Smooth muscle cell (in vitro differentiated cells): ENCODE results near the gene TOP3A. TPM values are rescaled to one million over a fixed set of nuclear protein-coding genes. Genes with fewer than 3 reads are reported as not detected.

ENCODE experiments used
- DNase-seq: peaks from one replicate; lab custom pipeline; 2025; ENCODE audit not compliant: unreplicated experiment; lab: John Stamatoyannopoulos, UW
- H2AFZ ChIP-seq: fragments of 200-600 bp; sonication (generic); 2 replicates; pipeline ENCODE4 v1.6.0; 2016; ENCODE audit warnings: antibody characterized with exemption, low read depth, mild to moderate bottlenecking
- H3F3A ChIP-seq: fragments of 200-600 bp; sonication (generic); 2 replicates; pipeline ENCODE4 v1.6.0; 2017; ENCODE audit warnings: antibody characterized with exemption, low read depth
- H3K27ac ChIP-seq: fragments of 200-600 bp; sonication (generic); 2 replicates; pipeline ENCODE4 v1.5.1; 2016; ENCODE audit warnings: low read depth, mild to moderate bottlenecking
- H3K27me3 ChIP-seq: fragments of 200-600 bp; sonication (generic); 2 replicates; pipeline ENCODE4 v1.6.1; 2016; ENCODE audit warnings: low read depth, mild to moderate bottlenecking
- H3K36me3 ChIP-seq: fragments of 200-600 bp; sonication (generic); 2 replicates; pipeline ENCODE4 v1.5.1; 2016; ENCODE audit warnings: low read depth
- H3K4me1 ChIP-seq: fragments of 200-600 bp; sonication (generic); 2 replicates; pipeline ENCODE4 v1.5.1; 2016; ENCODE audit warnings: low read depth
- H3K4me2 ChIP-seq: fragments of 200-600 bp; sonication (generic); 2 replicates; pipeline ENCODE4 v1.6.0; 2016; ENCODE audit warnings: mild to moderate bottlenecking
- H3K4me3 ChIP-seq: fragments of 200-600 bp; sonication (generic); 2 replicates; pipeline ENCODE4 v1.5.1; 2016; ENCODE audit warnings: mild to moderate bottlenecking
- H3K79me2 ChIP-seq: fragments of 200-600 bp; sonication (generic); 2 replicates; pipeline ENCODE4 v1.6.0; 2016; ENCODE audit warnings: low read depth, mild to moderate bottlenecking
- H3K9ac ChIP-seq: fragments of 200-600 bp; sonication (generic); 2 replicates; pipeline ENCODE4 v1.6.0; 2016; ENCODE audit warnings: low read depth
- H3K9me3 ChIP-seq: fragments of 200-600 bp; sonication (generic); replicated peaks from 2 replicates; pipeline ENCODE4 v1.5.1; 2016; ENCODE audit warnings: low read depth
- H4K20me1 ChIP-seq: fragments of 200-600 bp; sonication (generic); 2 replicates; pipeline ENCODE4 v1.6.0; 2016; ENCODE audit warnings: low read depth
- CTCF ChIP-seq: fragments of 200-600 bp; sonication (generic); IDR thresholded peaks from 2 replicates; pipeline ENCODE4 v1.5.1; 2017; ENCODE audit warnings: borderline replicate concordance, mild to moderate bottlenecking, antibody characterized with exemption; ENCODE audit not compliant: insufficient read depth, poor library complexity, severe bottlenecking
- WGBS: methylation state at CpG from one replicate; pipeline ENCODE4 v1.1.7; 2016; ENCODE audit warnings: low lambda C conversion rate; 5-methylcytosine and 5-hydroxymethylcytosine counted together
- polyA plus RNA-seq: library from polyadenylated mRNA; unstranded; fragments of >200 nt; fragmentation: Nextera tagmentation; extraction: Ambion mirVana; gene quantifications from 2 replicates; pipeline ENCODE4 v1.2.1, GENCODE V29; 2016
- total RNA-seq: library from RNA; depleted of rRNA; stranded (reverse); fragments of >200 nt; gene quantifications from 2 replicates; pipeline ENCODE4 v1.2.3, GENCODE V29; 2014

TOP3A gene
- total and polyA plus RNA-seq, 2 experiments from 2014 or later: 14.6 to 40.9 TPM

- Histone ChIP-seq H4K20me1 (peaks cover 78% of the 10 kb centered on the region), H3K36me3 (no peaks in the 10 kb centered on the region), H3K27ac (no peak overlapping the region), H3K9me3 (no peaks in the 10 kb centered on the region), H3K4me2 (no peak overlapping the region), H3K4me1 (peaks cover 32% of the 10 kb centered on the region), H3K79me2 (peaks cover 54% of the 10 kb centered on the region), H3F3A (no peaks in the 10 kb centered on the region), H2AFZ (no peak overlapping the region), H3K27me3 (no peaks in the 10 kb centered on the region), H3K4me3 (no peak overlapping the region), H3K9ac (no peak overlapping the region)
- no peak for DNase-seq
- 70% methylated on average over 8 of the region's 9 CpGs for WGBS
- no peak for TF ChIP-seq CTCF
Measured at GRCh38 chr17:18231164-18231563, 83.6 kb downstream of the TOP3A start.

GRCh38 chr17:18230288-18231141 is 84.3 kb downstream of the TOP3A start:
- Histone ChIP-seq H3F3A (no peaks in the 10 kb centered on the region), H3K36me3 (no peaks in the 10 kb centered on the region), H4K20me1 (peaks cover 78% of the 10 kb centered on the region), H3K27ac (no peak overlapping the region), H3K9ac (no peak overlapping the region), H3K4me1 (peaks cover 32% of the 10 kb centered on the region), H3K27me3 (no peaks in the 10 kb centered on the region), H3K79me2 (peaks cover 59% of the 10 kb centered on the region), H3K4me2 (no peak overlapping the region), H3K4me3 (no peak overlapping the region), H3K9me3 (no peaks in the 10 kb centered on the region), H2AFZ (no peak overlapping the region)
- no peak for DNase-seq
- no peak for TF ChIP-seq CTCF
- WGBS: 93% methylated on average over 11 of the region's 14 CpGs

GRCh38 chr17:18229771-18230170 is 85.0 kb downstream of the TOP3A start:
- WGBS: 97% methylated on average over 7 of the region's 7 CpGs
- Histone ChIP-seq H3K4me3 (no peak overlapping the region), H3K79me2 (peaks cover 59% of the 10 kb centered on the region), H3K27me3 (no peaks in the 10 kb centered on the region), H4K20me1 (peaks cover 78% of the 10 kb centered on the region), H3K4me2 (no peak overlapping the region), H2AFZ (no peak overlapping the region), H3K9me3 (no peaks in the 10 kb centered on the region), H3F3A (no peaks in the 10 kb centered on the region), H3K36me3 (no peaks in the 10 kb centered on the region), H3K9ac (no peak overlapping the region), H3K4me1 (peaks cover 32% of the 10 kb centered on the region), H3K27ac (no peak overlapping the region)
- DNase-seq: no peak
- TF ChIP-seq CTCF: no peak

- no peaks in the 10 kb centered on the region for H3F3A ChIP-seq
- no peaks in the 10 kb centered on the region for H3K27me3 ChIP-seq
- H3K4me1 ChIP-seq: peaks cover 35% of the 10 kb centered on the region
- no peaks in the 10 kb centered on the region for H3K36me3 ChIP-seq
- H4K20me1 ChIP-seq: peaks cover 78% of the 10 kb centered on the region
- H3K4me2 ChIP-seq: no peak overlapping the region
- no peak overlapping the region for H3K9ac ChIP-seq
- no peak overlapping the region for H3K4me3 ChIP-seq
- no peak overlapping the region for H3K27ac ChIP-seq
- no peak for DNase-seq
- TF ChIP-seq CTCF: no peak
- no peaks in the 10 kb centered on the region for H3K9me3 ChIP-seq
- WGBS: 95% methylated on average over 4 of the region's 4 CpGs
- H2AFZ ChIP-seq: no peak overlapping the region
- H3K79me2 ChIP-seq: peaks cover 59% of the 10 kb centered on the region
Measured at GRCh38 chr17:18229254-18229653, 85.5 kb downstream of the TOP3A start.
